Measurements from ENCODE around the gene B4GALNT2. TPM values are rescaled to one million over a fixed set of nuclear protein-coding genes. Genes with fewer than 3 reads are reported as not detected.
A peak's percentile ranks its signal among the peaks of the same experiment; 100 is the strongest.
"Not testable (repeated sequence)": the region's sequence is repeated elsewhere in the genome, so short reads cannot be mapped to it uniquely, and the experiment has no call there.

B4GALNT2 gene
- total and polyA plus RNA-seq, 2 of the 13 experiments (the other 11 are each of a cell fraction or from before 2014, with no cell fraction given): not detected

DNA sequence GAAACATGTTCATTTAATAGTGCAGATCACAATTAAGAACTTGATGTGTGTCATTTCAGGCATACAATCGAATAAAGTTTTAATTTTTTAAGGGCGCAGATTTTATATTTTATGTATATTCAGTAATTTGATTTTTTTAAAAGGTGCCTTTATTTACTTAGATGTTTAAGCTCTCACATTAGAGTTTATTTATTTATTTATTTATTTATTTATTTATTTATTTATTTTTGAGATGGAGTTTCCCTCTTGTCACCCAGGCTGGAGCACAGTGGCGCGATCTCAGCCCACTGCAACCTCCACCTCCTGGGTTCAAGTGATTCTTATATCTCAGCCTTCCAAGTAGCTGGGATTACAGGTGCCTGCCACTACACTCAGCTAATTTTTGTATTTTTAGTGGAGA lies 3.8 kb downstream of the B4GALNT2 start:
- DNase-seq (ENCODE audit: low spot score): no peak

DNA sequence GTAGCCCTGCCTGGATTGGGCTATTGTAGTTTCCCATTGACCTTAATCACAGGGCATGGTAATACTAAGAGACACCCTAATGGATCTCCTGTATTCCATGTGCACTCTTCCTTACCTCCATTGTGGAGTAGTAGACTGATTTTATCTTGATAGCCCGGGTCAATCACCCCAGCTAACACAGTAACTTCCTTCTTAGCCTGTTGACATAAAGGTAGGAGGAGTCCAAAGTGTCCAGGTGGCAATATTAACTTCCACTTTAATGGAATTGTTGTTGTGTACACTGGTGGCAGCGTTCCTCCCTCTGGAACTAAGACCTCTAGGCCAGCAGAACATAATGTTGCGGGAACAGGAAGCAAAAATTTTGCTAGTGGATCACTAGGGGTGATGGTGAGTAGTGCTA lies 13.1 kb downstream of the B4GALNT2 start:
- H3K79me2 ChIP-seq (ENCODE audit: insufficient read depth, low read length); H3K27ac ChIP-seq (ENCODE audit: extremely low read length, insufficient read depth, low read length); H3K4me3 ChIP-seq (replicated peaks in 1 of 3; ENCODE audit: insufficient read depth in 1 of 3, low read depth in 2 of 3, low read length in 3 of 3); H3K36me3 ChIP-seq (replicated peaks in 1 of 2; ENCODE audit: control insufficient read depth in 1 of 2, insufficient read depth in 2 of 2, low read length in 2 of 2); H2AFZ ChIP-seq (ENCODE audit: low read length); in situ Hi-C loops (cut with HindIII; ENCODE audit: extremely low pct_ligation_motif_present, low pct_unique_long_range_greater_than_20kb); H4K20me1 ChIP-seq (ENCODE audit: insufficient read depth, low read length); CTCF ChIA-PET (ENCODE audit: low intra/inter-chr PET ratio, low total read pairs); H3K9me3 ChIP-seq (ENCODE audit: low read length); BruUV-seq (replicated peaks); H3K9ac ChIP-seq (ENCODE audit: insufficient read depth, low read depth, low read length); ATAC-seq; H3K4me2 ChIP-seq (ENCODE audit: low read depth, low read length); POLR2A ChIA-PET; FAIRE-seq; TF ChIP-seq FOXA1, SOX6, FOXP1 (IDR thresholded peaks at IDR 0.05): not testable (repeated sequence)
- peaks cover 32% of the 10 kb centered on the region for H3K4me1 ChIP-seq (ENCODE audit: insufficient read depth, low read length)
- 5% methylated on average over 3 of the region's 3 CpGs for WGBS (ENCODE audit: low lambda C conversion rate)
- intact Hi-C loops (cut with micrococcal nuclease; ENCODE audit: unreplicated experiment): loop anchor here (5.0 kb wide), 1 partner anchor 78 kb away; no protein-coding TSS in a partner anchor
- peaks cover 0 to 14% of the 10 kb centered on the region in 2 experiments; a peak in 2 of 5 replicates for H3K27me3 ChIP-seq (ENCODE audit: control insufficient read depth in 1 of 2, insufficient read depth in 2 of 2, low read length in 2 of 2)
- DNase-seq (ENCODE audit: low spot score): peak; percentile 42
- peak; percentile 72 for TF ChIP-seq ELF3 (CRISPR knock-in tag; IDR thresholded peaks at IDR 0.05)
- TF ChIP-seq SAP130 (CRISPR knock-in tag; IDR thresholded peaks at IDR 0.05; ENCODE audit: low read depth): peak; percentile 26; the same call in 1 of the 2 replicates
- peak; percentile 64 for TF ChIP-seq FOXA3 (CRISPR knock-in tag; IDR thresholded peaks at IDR 0.05)
- TF ChIP-seq TARDBP (CRISPR knock-in tag; IDR thresholded peaks at IDR 0.05): 0 out of 2 replicates have a peak, but pooled peaks have one; percentile 17
- peak; percentile 74 for TF ChIP-seq FOXA1 (CRISPR knock-in tag; IDR thresholded peaks at IDR 0.05)
- peak; percentile 48; the same call in 1 of the 2 replicates for TF ChIP-seq SOX6 (CRISPR knock-in tag; IDR thresholded peaks at IDR 0.05)
- peak; percentile 56; the same call in 1 of the 2 replicates for TF ChIP-seq RXRA (CRISPR knock-in tag; IDR thresholded peaks at IDR 0.05)
- 0 out of 2 replicates have a peak, but pooled peaks have one; percentile 29 for TF ChIP-seq ZMYM4 (CRISPR knock-in tag; IDR thresholded peaks at IDR 0.05)
- TF ChIP-seq, protein P1, sequence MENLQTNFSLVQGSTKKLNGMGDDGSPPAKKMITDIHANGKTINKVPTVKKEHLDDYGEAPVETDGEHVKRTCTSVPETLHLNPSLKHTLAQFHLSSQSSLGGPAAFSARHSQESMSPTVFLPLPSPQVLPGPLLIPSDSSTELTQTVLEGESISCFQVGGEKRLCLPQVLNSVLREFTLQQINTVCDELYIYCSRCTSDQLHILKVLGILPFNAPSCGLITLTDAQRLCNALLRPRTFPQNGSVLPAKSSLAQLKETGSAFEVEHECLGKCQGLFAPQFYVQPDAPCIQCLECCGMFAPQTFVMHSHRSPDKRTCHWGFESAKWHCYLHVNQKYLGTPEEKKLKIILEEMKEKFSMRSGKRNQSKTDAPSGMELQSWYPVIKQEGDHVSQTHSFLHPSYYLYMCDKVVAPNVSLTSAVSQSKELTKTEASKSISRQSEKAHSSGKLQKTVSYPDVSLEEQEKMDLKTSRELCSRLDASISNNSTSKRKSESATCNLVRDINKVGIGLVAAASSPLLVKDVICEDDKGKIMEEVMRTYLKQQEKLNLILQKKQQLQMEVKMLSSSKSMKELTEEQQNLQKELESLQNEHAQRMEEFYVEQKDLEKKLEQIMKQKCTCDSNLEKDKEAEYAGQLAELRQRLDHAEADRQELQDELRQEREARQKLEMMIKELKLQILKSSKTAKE (CRISPR knock-in tag; IDR thresholded peaks at IDR 0.05; ENCODE audit: borderline replicate concordance): 0 out of 2 replicates have a peak, but pooled peaks have one; percentile 9
- TF ChIP-seq, protein P2, sequence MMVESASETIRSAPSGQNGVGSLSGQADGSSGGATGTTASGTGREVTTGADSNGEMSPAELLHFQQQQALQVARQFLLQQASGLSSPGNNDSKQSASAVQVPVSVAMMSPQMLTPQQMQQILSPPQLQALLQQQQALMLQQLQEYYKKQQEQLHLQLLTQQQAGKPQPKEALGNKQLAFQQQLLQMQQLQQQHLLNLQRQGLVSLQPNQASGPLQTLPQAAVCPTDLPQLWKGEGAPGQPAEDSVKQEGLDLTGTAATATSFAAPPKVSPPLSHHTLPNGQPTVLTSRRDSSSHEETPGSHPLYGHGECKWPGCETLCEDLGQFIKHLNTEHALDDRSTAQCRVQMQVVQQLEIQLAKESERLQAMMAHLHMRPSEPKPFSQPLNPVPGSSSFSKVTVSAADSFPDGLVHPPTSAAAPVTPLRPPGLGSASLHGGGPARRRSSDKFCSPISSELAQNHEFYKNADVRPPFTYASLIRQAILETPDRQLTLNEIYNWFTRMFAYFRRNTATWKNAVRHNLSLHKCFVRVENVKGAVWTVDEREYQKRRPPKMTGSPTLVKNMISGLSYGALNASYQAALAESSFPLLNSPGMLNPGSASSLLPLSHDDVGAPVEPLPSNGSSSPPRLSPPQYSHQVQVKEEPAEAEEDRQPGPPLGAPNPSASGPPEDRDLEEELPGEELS (CRISPR knock-in tag; IDR thresholded peaks at IDR 0.05): 0 out of 2 replicates have a peak, but pooled peaks have one; percentile 19
- TF ChIP-seq RXRB (CRISPR knock-in tag; IDR thresholded peaks at IDR 0.05; ENCODE audit: borderline replicate concordance): peak; percentile 75
- 0 out of 2 replicates have a peak, but pooled peaks have one; percentile 33 for TF ChIP-seq FOXP1 (CRISPR knock-in tag; IDR thresholded peaks at IDR 0.05)

More for the DNA sequence above, 3.8 kb downstream of the B4GALNT2 start:
- Histone ChIP-seq H2AFZ (ENCODE audit: low read length) (no peak overlapping the region), H3K27ac (ENCODE audit: extremely low read length, insufficient read depth, low read length) (no peak overlapping the region), H3K27me3 (ENCODE audit: control insufficient read depth in 1 of 2, insufficient read depth in 2 of 2, low read length in 2 of 2) (peaks cover 11 to 40% of the 10 kb centered on the region in 2 experiments), H3K9me3 (ENCODE audit: low read length) (no peaks in the 10 kb centered on the region), H4K20me1 (ENCODE audit: insufficient read depth, low read length) (no peaks in the 10 kb centered on the region), H3K4me3 (replicated peaks in 1 of 3; ENCODE audit: insufficient read depth in 1 of 3, low read depth in 2 of 3, low read length in 3 of 3) (no peak overlapping the region), H3K36me3 (replicated peaks in 1 of 2; ENCODE audit: control insufficient read depth in 1 of 2, insufficient read depth in 2 of 2, low read length in 2 of 2) (no peaks in the 10 kb centered on the region), H3K79me2 (ENCODE audit: insufficient read depth, low read length) (no peaks in the 10 kb centered on the region), H3K9ac (ENCODE audit: insufficient read depth, low read depth, low read length) (no peak overlapping the region), H3K4me1 (ENCODE audit: insufficient read depth, low read length) (peaks cover 17% of the 10 kb centered on the region), H3K4me2 (ENCODE audit: low read depth, low read length) (no peak overlapping the region)
- POLR2A ChIA-PET: no interaction called here
- intact Hi-C loops (cut with micrococcal nuclease; ENCODE audit: unreplicated experiment) (no loop called here), in situ Hi-C loops (cut with HindIII; ENCODE audit: extremely low pct_ligation_motif_present, low pct_unique_long_range_greater_than_20kb) (no loop called here)
- FAIRE-seq: no peak
- 85% methylated on average over 4 of the region's 4 CpGs for WGBS (ENCODE audit: low lambda C conversion rate)
- TF ChIP-seq SP140L (CRISPR knock-in tag; IDR thresholded peaks at IDR 0.05; ENCODE audit: borderline replicate concordance) (no peak), RAD21 (CRISPR knock-in tag; IDR thresholded peaks at IDR 0.05) (no peak)
- CTCF ChIA-PET (ENCODE audit: low intra/inter-chr PET ratio, low total read pairs): no interaction called here
- ATAC-seq: no peak
- no TSS peak for BruUV-seq (replicated peaks)
